HG03342 (cell line): ENCODE results near the gene RND1.
"Not testable (repeated sequence)": the region's sequence is repeated elsewhere in the genome, so short reads cannot be mapped to it uniquely, and the experiment has no call there.

ENCODE experiments used
- ATAC-seq: cut with Tn5 transposase; IDR thresholded peaks from one replicate; pipeline ENCODE4 v1.9.1; 2021; ENCODE audit warnings: mild to moderate bottlenecking, moderate library complexity; ENCODE audit not compliant: unreplicated experiment

Gene RND1

GRCh38 chr12:48869191-48869590 lies 3.5 kb upstream of the RND1 start:
- ATAC-seq: no peak

DNA sequence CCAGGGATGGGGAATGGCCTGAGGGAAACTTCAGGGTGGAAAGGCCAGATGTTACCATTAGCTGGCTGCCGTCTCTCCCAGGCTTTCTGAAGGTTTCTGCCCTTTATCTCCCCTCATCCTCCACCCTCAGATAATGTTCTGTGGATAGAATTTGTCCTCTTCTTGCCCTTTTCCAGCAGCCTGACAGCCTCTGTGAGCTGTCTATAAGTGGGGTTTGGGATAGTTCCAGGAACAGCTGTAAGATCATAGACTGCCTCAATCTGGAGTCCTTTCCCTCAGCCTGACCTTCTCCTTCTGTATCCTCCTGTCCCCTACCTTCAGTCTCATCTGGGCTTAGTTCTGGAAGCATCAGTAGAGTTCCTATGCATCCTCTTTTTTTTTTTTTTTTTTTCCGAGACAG lies 2.8 kb upstream of the RND1 start:
- no peak for ATAC-seq

DNA sequence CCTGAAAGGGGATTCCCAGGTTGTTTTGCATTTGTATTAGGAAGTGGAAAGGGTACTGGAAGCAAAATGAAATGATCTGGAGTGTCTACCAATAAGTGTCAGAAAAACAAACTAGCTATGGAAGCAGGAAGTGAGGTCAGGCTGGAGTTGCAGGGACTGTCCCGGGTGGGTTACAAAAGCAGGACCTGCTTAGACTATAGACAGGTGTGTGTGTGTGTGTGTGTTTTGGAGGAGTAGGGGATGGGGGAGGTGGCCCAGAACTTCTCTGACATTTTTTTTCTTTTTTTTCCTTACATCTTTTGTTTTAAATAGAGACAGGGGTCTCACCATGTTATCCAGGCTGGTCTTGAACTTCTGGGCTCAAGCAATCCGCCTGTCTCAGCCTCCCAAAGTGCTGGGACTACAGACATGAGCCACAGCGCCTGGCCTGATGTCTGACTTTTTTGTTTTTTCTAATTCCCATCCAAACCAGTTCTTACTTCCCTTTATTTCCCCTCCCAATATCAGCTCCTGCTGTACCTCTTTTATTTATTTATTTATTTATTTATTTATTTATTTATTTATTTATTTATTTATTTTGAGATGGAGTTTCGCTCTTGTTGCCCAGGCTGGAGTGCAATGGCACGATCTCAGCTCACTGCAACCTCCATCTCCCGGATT lies 512 bp upstream of the RND1 start:
- ATAC-seq: no peak

DNA sequence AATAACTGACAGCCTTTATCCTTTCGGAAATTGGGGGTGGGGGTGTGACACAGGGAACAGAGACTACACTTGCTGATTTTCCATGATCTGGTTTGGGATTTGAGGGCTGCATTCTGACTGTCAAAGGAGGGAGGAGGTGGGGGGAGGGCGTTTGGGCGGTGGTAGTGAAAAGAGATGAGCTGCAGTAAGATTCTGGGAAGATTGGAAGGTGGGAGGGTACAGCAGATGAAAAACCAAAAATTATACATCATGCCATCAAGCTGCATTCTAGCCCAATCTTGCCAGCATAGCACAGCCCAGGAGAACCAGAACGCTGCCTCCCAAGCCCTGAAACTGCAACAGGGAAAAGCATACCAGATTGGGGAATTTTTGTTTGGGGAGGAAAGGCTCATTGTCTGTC lies 2.4 kb downstream of the RND1 start:
- no peak for ATAC-seq

DNA sequence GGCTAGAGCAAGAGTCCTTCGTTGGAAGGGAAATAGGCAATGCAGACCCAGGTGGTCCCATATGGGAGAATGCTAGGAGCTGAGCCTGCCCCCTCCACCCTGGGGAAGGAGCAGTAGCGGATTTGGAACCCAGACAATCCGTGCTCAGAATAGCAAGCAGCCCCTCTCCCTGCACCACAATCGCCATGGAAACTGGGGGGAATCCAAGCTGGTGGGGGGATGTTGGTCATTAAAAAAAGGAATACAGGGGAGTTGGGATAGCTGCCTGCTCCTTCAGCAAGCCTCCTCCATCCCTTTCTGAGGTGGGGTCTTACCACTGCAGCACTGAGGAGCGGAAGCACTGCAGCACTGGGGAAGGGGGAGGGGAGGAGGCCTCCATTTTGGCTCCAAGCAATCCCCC lies 2.9 kb downstream of the RND1 start:
- ATAC-seq: no peak

DNA sequence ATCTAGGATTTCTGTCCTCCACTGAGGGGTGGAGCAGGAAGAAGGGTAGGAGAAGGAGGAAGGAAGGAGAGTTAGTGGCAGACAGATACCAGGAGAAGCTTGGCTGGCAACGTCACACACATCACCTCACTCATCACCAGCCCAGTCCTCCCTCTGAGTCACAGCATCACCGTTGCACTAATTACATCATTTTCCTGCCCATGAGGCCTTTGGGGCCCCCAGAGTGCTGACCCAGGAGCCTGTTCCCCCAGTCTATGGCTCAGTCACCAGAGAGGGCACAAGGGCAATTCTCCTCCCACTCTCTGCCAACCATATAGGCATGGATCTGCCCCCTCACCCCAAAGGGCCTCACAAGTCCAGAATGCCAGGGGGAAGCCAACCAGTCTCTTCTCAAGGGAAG lies 4.6 kb downstream of the RND1 start:
- ATAC-seq: no peak

DNA sequence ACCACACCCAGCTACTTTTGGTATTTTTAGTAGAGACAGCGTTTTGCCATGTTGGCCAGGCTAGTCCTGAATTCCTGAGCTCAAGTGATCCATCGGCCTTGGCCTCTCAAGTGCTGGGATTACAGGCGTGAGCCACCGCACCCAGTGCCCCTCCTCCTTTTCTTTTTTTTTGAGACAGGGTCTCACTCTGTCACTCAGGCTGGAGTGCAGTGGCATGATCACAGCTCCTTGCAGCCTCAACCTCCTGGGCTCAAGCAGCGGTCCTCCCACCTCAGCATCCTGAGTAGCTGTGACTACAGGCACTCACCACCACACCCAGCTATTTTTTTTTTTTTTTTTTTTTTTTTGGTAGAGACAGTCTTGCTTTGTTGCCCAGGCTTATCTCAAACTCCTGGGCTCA lies 5.4 kb downstream of the RND1 start:
- not testable (repeated sequence) for ATAC-seq

DNA sequence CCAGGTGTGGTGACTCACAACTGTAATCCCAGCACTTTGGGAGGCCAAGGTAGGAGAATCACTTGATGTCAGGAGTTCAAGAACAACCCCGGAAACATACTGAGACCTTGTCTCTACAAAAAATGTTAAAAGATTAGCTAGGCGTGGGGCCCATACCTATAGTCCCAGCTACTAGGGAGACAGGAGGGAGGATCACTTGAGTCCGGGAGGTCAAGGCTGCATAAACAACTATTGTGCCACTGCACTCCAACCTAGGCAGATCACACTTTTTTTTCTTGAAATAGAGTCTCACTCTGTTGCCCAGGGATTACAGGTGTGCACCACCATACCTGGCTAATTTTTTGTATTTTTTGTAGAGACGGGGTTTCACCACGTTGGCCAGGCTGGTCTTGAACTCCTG lies 6.1 kb downstream of the RND1 start:
- ATAC-seq: no peak

GRCh38 chr12:48858043-48858442 lies 7.6 kb downstream of the RND1 start:
- no peak for ATAC-seq

GRCh38 chr12:48857278-48857994 lies 8.2 kb downstream of the RND1 start:
- no peak for ATAC-seq

GRCh38 chr12:48856379-48856778 lies 9.3 kb downstream of the RND1 start:
- no peak for ATAC-seq

- not testable (repeated sequence) for ATAC-seq
These were observed 10.7 kb downstream of the RND1 start for GRCh38 chr12:48854932-48855331.

GRCh38 chr12:48854488-48854887 lies 11.2 kb downstream of the RND1 start:
- ATAC-seq: no peak

GRCh38 chr12:48852734-48853688 lies 12.7 kb downstream of the RND1 start:
- ATAC-seq: no peak

- peak; percentile 92 for ATAC-seq
These were observed 13.6 kb downstream of the RND1 start, which contains the start of gene DDX23 for GRCh38 chr12:48851883-48852733. Gene DDX23 (minus strand): TSS chr12:48852163. CDS start chr12:48845782, 6,381 bp downstream.

DNA sequence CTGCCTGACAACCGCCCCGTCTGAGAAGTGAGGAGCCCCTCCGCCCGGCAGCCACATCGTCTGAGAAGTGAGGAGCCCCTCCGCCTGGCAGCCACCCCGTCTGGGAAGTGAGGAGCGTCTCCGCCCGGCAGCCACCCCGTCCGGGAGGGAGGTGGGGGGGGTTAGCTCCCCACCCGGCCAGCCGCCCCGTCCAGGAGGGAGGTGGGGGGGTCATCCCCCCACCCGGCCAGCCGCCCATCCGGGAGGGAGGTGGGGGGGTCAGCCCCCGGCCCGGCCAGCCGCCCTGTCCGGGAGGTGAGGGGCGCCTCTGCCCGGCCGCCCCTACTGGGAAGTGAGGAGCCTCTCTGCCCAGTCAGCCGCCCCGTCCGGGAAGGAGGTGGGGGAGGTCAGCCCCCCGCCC lies 23.6 kb downstream of the RND1 start:
- not testable (repeated sequence) for ATAC-seq

DNA sequence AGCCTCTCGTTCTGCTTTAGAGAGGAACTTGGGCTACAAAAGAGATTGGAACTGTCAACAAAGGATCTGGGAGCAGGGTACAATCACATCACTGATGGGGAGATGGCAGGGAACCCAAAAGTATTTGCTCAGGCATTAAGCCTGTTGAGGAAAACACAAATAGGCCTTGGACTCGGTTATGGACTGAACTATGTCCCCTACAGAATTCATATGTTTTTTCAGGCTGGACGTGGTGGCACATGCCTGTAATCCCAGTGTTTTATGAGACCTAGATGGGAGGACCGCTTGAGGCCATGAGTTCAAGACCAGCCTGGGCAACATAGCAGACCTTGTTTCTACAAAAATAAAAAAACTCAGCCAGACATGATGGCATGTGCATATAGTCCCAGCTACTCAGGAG lies 27.6 kb downstream of the RND1 start:
- no peak for ATAC-seq

DNA sequence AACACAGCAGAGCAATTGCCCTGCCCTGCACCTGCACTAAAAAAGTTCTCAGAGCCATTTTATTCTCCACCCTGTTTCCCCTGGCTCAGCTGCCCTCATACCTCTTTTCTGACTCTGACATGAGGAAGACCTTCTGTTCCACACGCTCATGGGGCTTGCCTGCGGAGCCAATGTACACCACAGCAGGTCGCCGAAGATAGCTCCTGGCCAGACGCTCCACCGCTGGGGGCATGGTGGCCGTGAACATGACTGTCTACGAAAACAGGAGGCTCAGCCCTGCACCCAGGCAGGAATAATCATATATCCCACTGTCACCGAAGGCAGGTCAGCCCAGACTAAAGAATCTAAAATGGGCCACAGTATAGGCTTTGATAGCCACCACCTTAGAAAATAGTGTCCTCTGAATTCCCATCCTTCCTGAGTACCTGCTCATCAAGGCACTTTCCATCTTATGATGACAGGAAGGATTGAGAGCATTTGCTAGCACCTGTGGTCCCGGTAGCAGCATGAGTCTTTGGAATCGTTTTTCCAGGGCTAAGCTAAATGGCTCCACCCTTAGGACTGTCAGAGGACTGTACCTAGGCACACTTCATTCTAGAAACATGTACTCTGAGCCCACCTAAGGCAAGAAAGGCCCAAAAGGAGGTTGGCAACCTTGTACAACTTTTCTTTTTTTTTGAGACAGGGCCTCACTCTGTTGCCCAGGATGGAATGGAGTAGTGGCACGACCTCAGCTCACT lies 33.2 kb downstream of the RND1 start:
- no peak for ATAC-seq

DNA sequence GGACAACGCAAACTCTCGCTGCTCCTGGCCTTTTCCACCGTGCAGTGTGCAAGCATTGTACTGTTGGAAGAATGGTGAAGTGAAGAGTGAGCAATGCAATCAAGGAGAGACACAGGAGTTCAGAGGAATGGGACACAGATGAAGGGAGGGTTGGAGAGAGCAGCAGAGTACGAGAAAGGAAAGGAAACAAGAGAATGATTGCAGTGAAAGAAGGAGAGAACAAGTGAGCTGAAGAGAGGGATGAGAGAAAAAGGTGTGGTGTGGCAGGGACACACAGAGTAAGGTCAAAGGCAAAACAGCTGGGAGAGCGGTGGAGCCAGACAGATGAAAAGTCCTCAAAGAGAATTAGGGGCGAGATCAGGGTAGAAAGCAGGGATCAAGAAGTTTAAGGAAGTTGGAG lies 34.4 kb downstream of the RND1 start:
- ATAC-seq: no peak
